T-helper 17 cell (primary cell): ENCODE data around the gene OR1D2. TPM values are rescaled to one million over a fixed set of nuclear protein-coding genes. Genes with fewer than 3 reads are reported as not detected.
A peak's percentile ranks its signal among the peaks of the same experiment; 100 is the strongest.
"Not testable (repeated sequence)": the region's sequence is repeated elsewhere in the genome, so short reads cannot be mapped to it uniquely, and the experiment has no call there.

Experiments used
- ATAC-seq: fragments of 150-1000 bp; cut with Tn5 transposase; 2 replicates; pipeline ENCODE4 v1.10.0; 2021; ENCODE audit warnings: mild to moderate bottlenecking, moderate library complexity
- DNase-seq, 3 donors: peaks; one replicate each; pipeline versions ENCODE4 v3.0.0 to v3.0.0-alpha.2; 2020 to 2021
- H3K9me3 ChIP-seq: one replicate; pipeline ENCODE4 v1.7.0; 2013; ENCODE audit warnings: low read length, mild to moderate bottlenecking; ENCODE audit not compliant: control insufficient read depth, poor library complexity, severe bottlenecking
- H3K27ac Mint-ChIP-seq: one replicate; pipeline ENCODE4 v1.8.0; 2022; ENCODE audit warnings: mild to moderate bottlenecking, moderate library complexity, mixed read lengths
- H3K27me3 Mint-ChIP-seq: one replicate; pipeline ENCODE4 v1.8.0; 2022; ENCODE audit warnings: mixed read lengths
- H3K36me3 Mint-ChIP-seq: one replicate; pipeline ENCODE4 v1.8.0; 2022; ENCODE audit warnings: low read depth, mixed read lengths
- H3K4me1 Mint-ChIP-seq: one replicate; pipeline ENCODE4 v1.8.0; 2022; ENCODE audit warnings: mild to moderate bottlenecking, mixed read lengths
- H3K4me3 Mint-ChIP-seq: one replicate; pipeline ENCODE4 v1.8.0; 2022; ENCODE audit warnings: mild to moderate bottlenecking, moderate library complexity, mixed read lengths
- total RNA-seq, 4 donors: library from RNA in 2 of 4; stranded (reverse) in 2 of 4; gene quantifications; one replicate each; pipeline ENCODE4 v1.2.3 and lab custom pipeline; 2022 to 2026

OR1D2 gene
- total RNA-seq = not detected
- 0 reads per million in 2 donors for total RNA-seq (lab: John Stamatoyannopoulos, UW)

DNA sequence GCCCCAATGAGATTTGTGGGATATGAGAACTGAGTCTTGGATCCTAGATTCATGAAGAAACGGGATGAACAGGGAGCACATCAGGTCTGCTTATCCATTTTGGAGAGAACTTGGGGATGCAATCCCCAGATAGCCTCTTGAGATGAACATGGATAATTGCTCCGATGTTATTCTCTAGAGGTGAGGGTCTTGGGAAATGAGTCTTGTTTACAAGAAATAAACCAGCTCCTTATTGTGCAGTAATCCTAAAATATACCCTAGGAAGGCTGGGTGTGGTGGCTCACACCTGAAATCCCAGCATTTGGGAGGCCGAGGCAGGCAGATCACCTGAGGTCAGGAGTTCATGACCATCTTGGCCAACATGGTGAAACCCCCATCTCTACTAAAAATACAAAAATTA, at the start of gene OR1D2:
TSS of gene OR1D2 (minus strand) at position 101 of the 400 bp plus-strand sequence. CDS start 11,426 bp downstream, outside the sequence.
- DNase-seq (no peak), ATAC-seq (no peak)
- peaks cover 6% of the 10 kb centered on the region for H3K9me3 ChIP-seq
- Mint-ChIP-seq H3K36me3 (no peaks in the 10 kb centered on the region), H3K27me3 (peaks cover 11% of the 10 kb centered on the region), H3K4me3 (no peak within 1 kb of the TSS), H3K27ac (no peak within 1 kb of the TSS), H3K4me1 (no peaks in the 10 kb centered on the region)

DNA sequence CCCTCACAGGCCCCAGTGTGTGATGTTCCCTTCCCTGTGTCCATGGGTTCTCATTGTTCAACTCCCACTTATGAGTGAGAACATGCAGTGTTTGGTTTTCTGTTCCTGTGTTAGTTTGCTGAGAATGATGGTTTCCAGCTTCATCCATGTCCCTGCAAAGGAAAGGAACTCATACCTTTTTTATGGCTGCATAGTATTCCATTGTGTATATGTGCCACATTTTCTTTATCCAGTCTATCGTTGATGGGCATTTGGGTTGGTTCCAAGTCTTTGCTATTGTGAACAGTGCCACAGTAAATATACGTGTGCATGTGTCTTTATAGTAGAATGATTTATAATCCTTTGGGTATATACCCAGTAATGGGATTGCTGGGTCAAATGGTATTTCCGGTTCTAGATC, 33.3 kb upstream of the OR1D2 start:
- not testable (repeated sequence) for H3K4me3 Mint-ChIP-seq, H3K4me1 Mint-ChIP-seq, DNase-seq, H3K36me3 Mint-ChIP-seq, H3K27ac Mint-ChIP-seq, H3K9me3 ChIP-seq, ATAC-seq
- H3K27me3 Mint-ChIP-seq = peaks cover 24% of the 10 kb centered on the region

- no peak for ATAC-seq
- H3K27ac Mint-ChIP-seq = no peak within 1 kb of the TSS
- no peak within 1 kb of the TSS for H3K4me3 Mint-ChIP-seq
- no peaks in the 10 kb centered on the region for H3K9me3 ChIP-seq
- H3K27me3 Mint-ChIP-seq = peaks cover 62% of the 10 kb centered on the region
- DNase-seq = no peak
- H3K36me3 Mint-ChIP-seq = peaks cover 2% of the 10 kb centered on the region
- H3K4me1 Mint-ChIP-seq = no peaks in the 10 kb centered on the region
Observed at GRCh38 chr17:3127451-3127850, 23.2 kb upstream of the OR1D2 start, which contains the start of gene OR1G1. OR1G1 (minus strand) TSS chr17:3127551; CDS start chr17:3127551, 0 bp downstream.

DNA sequence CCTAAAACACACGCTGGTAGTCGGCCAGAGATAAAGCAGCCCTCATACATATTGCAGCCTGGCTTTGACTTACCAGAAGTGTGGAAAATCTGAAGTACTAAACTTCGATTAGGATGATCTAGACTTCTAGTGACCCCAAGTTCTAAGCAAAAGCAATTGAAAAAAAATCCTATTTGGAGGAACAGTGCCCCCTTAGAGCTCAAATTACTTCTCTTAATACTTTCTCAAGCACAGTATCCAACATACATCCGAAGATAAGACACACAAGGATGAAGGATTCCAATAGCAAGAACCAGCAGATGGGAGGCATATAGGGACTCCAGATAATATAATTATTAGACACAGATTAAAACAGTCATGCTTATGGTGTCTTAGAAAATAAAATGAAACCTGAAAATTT, 30.4 kb downstream of the OR1D2 start:
- not testable (repeated sequence) for H3K9me3 ChIP-seq, H3K4me3 Mint-ChIP-seq, H3K27ac Mint-ChIP-seq, DNase-seq, H3K36me3 Mint-ChIP-seq, ATAC-seq, H3K4me1 Mint-ChIP-seq
- H3K27me3 Mint-ChIP-seq = peaks cover 15% of the 10 kb centered on the region

- not testable (repeated sequence) for H3K4me3 Mint-ChIP-seq, ATAC-seq, H3K27me3 Mint-ChIP-seq, H3K36me3 Mint-ChIP-seq, H3K9me3 ChIP-seq, H3K4me1 Mint-ChIP-seq, DNase-seq, H3K27ac Mint-ChIP-seq
Observed at GRCh38 chr17:3065192-3065591, 39.0 kb downstream of the OR1D2 start.

GRCh38 chr17:3063507-3063906, 40.7 kb downstream of the OR1D2 start, which contains the start of gene OR1D5:
OR1D5 (minus strand) TSS chr17:3063607; CDS start chr17:3063607, 0 bp downstream.
- not testable (repeated sequence) for H3K4me3 Mint-ChIP-seq, H3K27ac Mint-ChIP-seq, H3K36me3 Mint-ChIP-seq, H3K27me3 Mint-ChIP-seq, H3K4me1 Mint-ChIP-seq, ATAC-seq, H3K9me3 ChIP-seq, DNase-seq

DNA sequence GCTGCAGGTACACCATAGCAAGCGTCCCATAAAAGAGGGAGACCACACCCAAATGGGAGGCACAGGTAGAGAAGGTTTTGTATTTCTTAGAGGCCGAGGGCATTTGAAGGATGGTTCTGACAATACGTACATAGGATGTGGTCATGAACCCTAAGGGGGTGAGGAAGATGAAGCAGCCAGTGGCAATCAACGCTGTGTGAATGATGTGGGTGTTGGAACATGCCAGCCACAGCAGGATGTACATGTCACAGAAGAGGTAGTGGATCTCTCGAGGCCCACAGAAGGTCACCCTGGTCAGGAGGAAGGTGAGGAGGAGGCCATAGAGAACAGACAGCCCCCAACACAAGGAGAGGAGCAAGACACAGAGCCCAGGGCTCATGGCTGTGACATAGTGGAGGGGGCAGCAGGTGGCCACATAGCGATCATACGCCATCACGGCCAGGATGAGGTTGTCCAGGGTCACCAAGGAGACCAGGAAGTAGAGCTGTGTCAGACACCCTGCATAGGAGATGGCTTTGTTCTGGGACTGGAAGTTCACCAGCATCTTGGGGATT, 41.3 kb downstream of the OR1D2 start:
- not testable (repeated sequence) for ATAC-seq, H3K27me3 Mint-ChIP-seq, H3K4me1 Mint-ChIP-seq, H3K36me3 Mint-ChIP-seq, H3K9me3 ChIP-seq, H3K27ac Mint-ChIP-seq, DNase-seq, H3K4me3 Mint-ChIP-seq

- not testable (repeated sequence) for H3K4me3 Mint-ChIP-seq, DNase-seq, H3K9me3 ChIP-seq, H3K27me3 Mint-ChIP-seq, ATAC-seq, H3K4me1 Mint-ChIP-seq, H3K36me3 Mint-ChIP-seq, H3K27ac Mint-ChIP-seq
Observed at GRCh38 chr17:3054868-3055267, 49.4 kb downstream of the OR1D2 start.

GRCh38 chr17:3049705-3050295, 54.4 kb downstream of the OR1D2 start:
- peaks cover 10% of the 10 kb centered on the region for H3K4me1 Mint-ChIP-seq
- H3K36me3 Mint-ChIP-seq = no peaks in the 10 kb centered on the region
- H3K4me3 Mint-ChIP-seq = peak overlapping the region; percentile 56
- H3K27me3 Mint-ChIP-seq = no peaks in the 10 kb centered on the region
- no peaks in the 10 kb centered on the region for H3K9me3 ChIP-seq
- no peak for ATAC-seq
- no peak overlapping the region for H3K27ac Mint-ChIP-seq
- DNase-seq = no peak

DNA sequence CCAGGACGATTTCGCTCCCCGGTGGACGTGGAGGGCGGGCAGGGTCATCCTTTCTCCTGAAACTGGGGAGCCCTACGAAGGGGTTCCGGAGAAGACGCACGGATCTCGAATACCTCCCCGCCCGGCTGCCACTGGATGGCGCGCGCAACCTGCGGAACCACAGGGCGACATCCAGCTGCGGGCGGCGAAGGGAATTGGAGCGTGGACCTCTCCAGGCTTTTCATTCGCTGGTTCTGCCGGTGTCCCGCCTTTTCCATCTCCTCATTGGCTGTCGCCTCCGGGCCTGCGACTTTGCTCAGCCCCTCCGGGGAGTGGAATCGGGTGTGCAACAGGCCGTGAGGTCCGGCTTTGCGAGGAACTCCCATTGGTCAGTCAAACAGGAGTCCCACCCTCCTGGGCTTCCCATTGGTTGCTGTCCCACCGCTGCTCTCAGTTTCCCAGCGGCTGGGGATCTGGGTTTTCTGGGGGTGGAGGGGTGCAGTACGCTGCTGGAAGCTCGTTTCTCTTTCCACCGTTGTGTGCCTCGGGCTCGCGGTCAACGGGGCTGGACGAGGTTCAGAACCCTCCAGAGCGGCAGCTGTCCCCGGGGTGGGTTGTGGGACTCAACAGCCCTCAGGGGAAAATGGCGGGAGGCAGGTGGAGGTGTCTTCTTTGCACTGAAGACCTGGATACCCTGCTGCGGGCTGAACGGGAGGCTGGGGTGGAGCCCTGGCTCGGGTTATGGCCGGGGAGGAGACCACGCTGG, 55.3 kb downstream of the OR1D2 start:
- peak overlapping the region; percentile 75 for H3K27ac Mint-ChIP-seq
- DNase-seq = peak; percentile 82 to 91 (median 85)
- ATAC-seq = peak; percentile 98
- H3K9me3 ChIP-seq = no peaks in the 10 kb centered on the region
- H3K4me1 Mint-ChIP-seq = peaks cover 10% of the 10 kb centered on the region
- H3K27me3 Mint-ChIP-seq = no peaks in the 10 kb centered on the region
- peak overlapping the region; percentile 93 for H3K4me3 Mint-ChIP-seq
- H3K36me3 Mint-ChIP-seq = no peaks in the 10 kb centered on the region

GRCh38 chr17:3046753-3047152, 57.5 kb downstream of the OR1D2 start:
- no peak for ATAC-seq
- no peak for DNase-seq
- H3K4me3 Mint-ChIP-seq = no peak overlapping the region
- no peaks in the 10 kb centered on the region for H3K36me3 Mint-ChIP-seq
- no peaks in the 10 kb centered on the region for H3K27me3 Mint-ChIP-seq
- peaks cover 10% of the 10 kb centered on the region for H3K4me1 Mint-ChIP-seq
- no peak overlapping the region for H3K27ac Mint-ChIP-seq
- no peaks in the 10 kb centered on the region for H3K9me3 ChIP-seq

- ATAC-seq (no peak), DNase-seq (no peak)
- Mint-ChIP-seq H3K27ac (no peak overlapping the region), H3K4me3 (no peak overlapping the region), H3K4me1 (peaks cover 14% of the 10 kb centered on the region), H3K36me3 (no peaks in the 10 kb centered on the region), H3K27me3 (no peaks in the 10 kb centered on the region)
- no peaks in the 10 kb centered on the region for H3K9me3 ChIP-seq
Observed at GRCh38 chr17:3043737-3044365, 60.4 kb downstream of the OR1D2 start.

DNA sequence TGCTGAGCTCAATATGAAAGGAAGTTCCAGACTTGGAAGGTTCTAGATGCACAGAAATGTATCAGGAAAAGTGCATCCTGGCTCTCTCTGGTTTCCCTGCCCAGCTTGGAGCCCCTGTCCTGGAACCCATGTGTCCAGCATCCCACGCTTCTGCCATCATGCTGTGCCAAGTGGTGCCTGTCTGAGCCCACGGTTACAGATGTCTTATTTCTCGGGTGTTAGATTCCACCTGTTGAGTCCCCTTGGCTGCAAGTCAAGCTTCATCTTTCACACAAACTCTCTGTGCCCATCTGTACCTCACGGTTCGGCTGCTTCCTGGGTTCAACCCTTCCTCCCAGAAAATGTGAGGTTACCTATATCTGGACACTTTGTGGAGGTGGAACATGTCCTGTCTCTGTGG, 63.3 kb downstream of the OR1D2 start:
- ATAC-seq (no peak), DNase-seq (no peak)
- no peaks in the 10 kb centered on the region for H3K27me3 Mint-ChIP-seq
- no peaks in the 10 kb centered on the region for H3K9me3 ChIP-seq
- H3K4me3 Mint-ChIP-seq = peak overlapping the region; percentile 15
- H3K27ac Mint-ChIP-seq = no peak overlapping the region
- H3K36me3 Mint-ChIP-seq = no peaks in the 10 kb centered on the region
- H3K4me1 Mint-ChIP-seq = peaks cover 13% of the 10 kb centered on the region
